Progenitor cell of endocrine pancreas (in vitro differentiated cells): Measurements from ENCODE around the gene GLRX. TPM values are rescaled to one million over a fixed set of nuclear protein-coding genes. Genes with fewer than 3 reads are reported as not detected.
"Not testable (repeated sequence)": the region's sequence is repeated elsewhere in the genome, so short reads cannot be mapped to it uniquely, and the experiment has no call there.

Experiments
- DNase-seq: peaks from one replicate; pipeline ENCODE4 v3.0.0; 2021; ENCODE audit warnings: low spot score; ENCODE audit not compliant: unreplicated experiment
- H3K27ac Mint-ChIP-seq: 2 replicates; pipeline ENCODE4 v1.8.0; 2021; ENCODE audit warnings: mild to moderate bottlenecking, moderate library complexity, mixed read lengths
- H3K27me3 Mint-ChIP-seq: 2 replicates; pipeline ENCODE4 v1.8.0; 2021; ENCODE audit warnings: mixed read lengths
- H3K36me3 Mint-ChIP-seq: 2 replicates; pipeline ENCODE4 v1.8.0; 2022; ENCODE audit warnings: mixed read lengths; ENCODE audit not compliant: insufficient read depth
- H3K4me1 Mint-ChIP-seq: 2 replicates; pipeline ENCODE4 v1.8.0; 2021; ENCODE audit warnings: low read depth, mixed read lengths
- H3K4me3 Mint-ChIP-seq: 2 replicates; pipeline ENCODE4 v1.8.0; 2021; ENCODE audit warnings: low read depth, mild to moderate bottlenecking, moderate library complexity, mixed read lengths
- H3K9me3 Mint-ChIP-seq: 2 replicates; pipeline ENCODE4 v1.8.0; 2021; ENCODE audit warnings: low read depth, mixed read lengths
- CTCF ChIP-seq: fragments of 200-600 bp; sonication (generic); IDR thresholded peaks from one replicate; pipeline ENCODE4 v1.5.0; 2021; ENCODE audit warnings: antibody characterized with exemption, mild to moderate bottlenecking; ENCODE audit not compliant: unreplicated experiment
- total RNA-seq: library from RNA; stranded (reverse); gene quantifications from 2 replicates; pipeline ENCODE4 v1.2.1, GENCODE V29; 2021

Gene GLRX
- total RNA-seq, 1 donor from 2014 or later, result 12.7 TPM

- Mint-ChIP-seq H3K9me3 (no peaks in the 10 kb centered on the region), H3K27me3 (no peaks in the 10 kb centered on the region), H3K27ac (no peak overlapping the region), H3K4me3 (no peak overlapping the region), H3K4me1 (peaks cover 21% of the 10 kb centered on the region), H3K36me3 (peaks cover 5% of the 10 kb centered on the region)
- DNase-seq, result no peak
- no peak for TF ChIP-seq CTCF
Measured at GRCh38 chr5:95812074-95812471, 10.5 kb downstream of the GLRX start.

- H3K4me1 Mint-ChIP-seq, result peaks cover 21% of the 10 kb centered on the region
Measured at GRCh38 chr5:95811461-95812073, 11.0 kb downstream of the GLRX start.

GRCh38 chr5:95811126-95811423 lies 11.5 kb downstream of the GLRX start:
- not testable (repeated sequence) for H3K9me3 Mint-ChIP-seq, DNase-seq, H3K4me3 Mint-ChIP-seq, H3K27me3 Mint-ChIP-seq, H3K36me3 Mint-ChIP-seq
- H3K27ac Mint-ChIP-seq, result peak overlapping the region; percentile 21
- peaks cover 21% of the 10 kb centered on the region for H3K4me1 Mint-ChIP-seq

More at GRCh38 chr5:95811461-95812073, 11.0 kb downstream of the GLRX start:
- H3K9me3 Mint-ChIP-seq, H3K4me3 Mint-ChIP-seq, H3K27me3 Mint-ChIP-seq, DNase-seq, H3K36me3 Mint-ChIP-seq, H3K27ac Mint-ChIP-seq: not testable (repeated sequence)

GRCh38 chr5:95810305-95811125 lies 12.0 kb downstream of the GLRX start:
- Mint-ChIP-seq H3K9me3 (no peaks in the 10 kb centered on the region), H3K4me1 (peaks cover 21% of the 10 kb centered on the region), H3K36me3 (no peaks in the 10 kb centered on the region), H3K27ac (peak overlapping the region; percentile 21), H3K4me3 (no peak overlapping the region), H3K27me3 (no peaks in the 10 kb centered on the region)
- TF ChIP-seq CTCF, result no peak
- no peak for DNase-seq

GRCh38 chr5:95809414-95809960 lies 13.0 kb downstream of the GLRX start:
- peaks cover 2% of the 10 kb centered on the region for H3K9me3 Mint-ChIP-seq
- no peak for TF ChIP-seq CTCF
- no peak overlapping the region for H3K4me3 Mint-ChIP-seq
- no peak overlapping the region for H3K27ac Mint-ChIP-seq
- DNase-seq, result no peak
- peaks cover 21% of the 10 kb centered on the region for H3K4me1 Mint-ChIP-seq
- H3K27me3 Mint-ChIP-seq, result no peaks in the 10 kb centered on the region
- H3K36me3 Mint-ChIP-seq, result peaks cover 3% of the 10 kb centered on the region

- Mint-ChIP-seq H3K4me3 (no peak overlapping the region), H3K36me3 (peaks cover 3% of the 10 kb centered on the region), H3K9me3 (peaks cover 2% of the 10 kb centered on the region), H3K27me3 (no peaks in the 10 kb centered on the region), H3K27ac (no peak overlapping the region), H3K4me1 (peaks cover 24% of the 10 kb centered on the region)
- no peak for TF ChIP-seq CTCF
- DNase-seq, result no peak
Measured at GRCh38 chr5:95808686-95809413, 13.7 kb downstream of the GLRX start.
